Thyroid gland (tissue), 4 donors: ENCODE results near the gene PRKAR2B. TPM values are rescaled to one million over a fixed set of nuclear protein-coding genes. Genes with fewer than 3 reads are reported as not detected.
A peak's percentile ranks its signal among the peaks of the same experiment; 100 is the strongest.

ENCODE experiments used
- DNase-seq, 2 donors: peaks; one replicate each; pipeline ENCODE4 v3.0.0-alpha.2; 2019
- H3K27ac ChIP-seq, 3 donors: fragments of 200-600 bp; sonication (generic); 1 replicate in 2 of 3; 2 replicates in 1 of 3; pipeline ENCODE4 v1.5.1; 2016 to 2019; ENCODE audit warnings: mild to moderate bottlenecking in 1 of 3, moderate library complexity in 1 of 3
- H3K27me3 ChIP-seq: fragments of 200-600 bp; sonication (generic); one replicate; pipeline ENCODE4 v1.5.1; 2019
- H3K36me3 ChIP-seq, 2 donors: fragments of 200-600 bp; sonication (generic); one replicate each; pipeline ENCODE4 v1.5.1; 2016 to 2019
- H3K4me1 ChIP-seq, 2 donors: fragments of 200-600 bp; sonication (generic); one replicate each; pipeline ENCODE4 v1.5.1; 2017 to 2019
- H3K4me3 ChIP-seq, 3 donors: fragments of 200-600 bp; sonication (generic); replicated peaks in 1 of 3; 1 replicate in 2 of 3; 2 replicates in 1 of 3; pipeline ENCODE4 v1.5.1; 2016; ENCODE audit warnings: mild to moderate bottlenecking in 1 of 3
- H3K9me3 ChIP-seq: fragments of 200-600 bp; sonication (generic); one replicate; pipeline ENCODE4 v1.5.1; 2017
- POLR2A ChIP-seq, 2 donors: fragments of 450-650 bp; IDR thresholded peaks; one replicate each; pipeline ENCODE4 v1.6.1; 2017; ENCODE audit warnings: antibody characterized with exemption in 2 of 2, mild to moderate bottlenecking in 2 of 2, moderate library complexity in 1 of 2
- WGBS, 2 donors: methylation state at CpG; one replicate each; pipeline ENCODE4 v1.1.5; 2017; 5-methylcytosine and 5-hydroxymethylcytosine counted together
- intact Hi-C: fragments of 100-400 bp; cut with DNase I; formaldehyde crosslinking; loops from one replicate; pipeline ENCODE4 v1.15.1; 2023
- total RNA-seq, 4 donors: library from RNA; depleted of rRNA; stranded (reverse); fragments of >200 nt; gene quantifications; one replicate each; pipeline ENCODE4 v1.2.3, GENCODE V29; 2016
- TF ChIP-seq, protein P1 (sequence below), 6 experiments: fragments of 200-600 bp in 3 of 6; fragments of 450-650 bp in 3 of 6; sonication (generic) in 3 of 6; IDR thresholded peaks; one replicate each; pipeline ENCODE4 v1.5.1; 2016 to 2019; ENCODE audit warnings: antibody characterized with exemption in 6 of 6, mild to moderate bottlenecking in 2 of 6, inconsistent platforms in 1 of 6, moderate library complexity in 1 of 6

The PRKAR2B gene
- total RNA-seq, 4 donors from 2014 or later, result 5.1 to 9.0 (median 6.5) TPM

GRCh38 chr7:107145067-107145838, 100.7 kb downstream of the PRKAR2B start:
- Histone ChIP-seq H3K27ac (no peak overlapping the region), H3K4me1 (no peaks in the 10 kb centered on the region), H3K4me3 (no peak overlapping the region), H3K9me3 (no peaks in the 10 kb centered on the region), H3K36me3 (no peaks in the 10 kb centered on the region), H3K27me3 (no peaks in the 10 kb centered on the region)
- no peak for DNase-seq
- 91% methylated on average over 4 of the region's 4 CpGs for WGBS, 2 donors
- intact Hi-C loops, result loop anchor here (5.0 to 10.0 kb wide), 2 partner anchors 200 to 353 kb away; no protein-coding TSS in a partner anchor
- TF ChIP-seq POLR2A (IDR thresholded peaks at IDR 0.05), result no peak
- TF ChIP-seq, protein P1, sequence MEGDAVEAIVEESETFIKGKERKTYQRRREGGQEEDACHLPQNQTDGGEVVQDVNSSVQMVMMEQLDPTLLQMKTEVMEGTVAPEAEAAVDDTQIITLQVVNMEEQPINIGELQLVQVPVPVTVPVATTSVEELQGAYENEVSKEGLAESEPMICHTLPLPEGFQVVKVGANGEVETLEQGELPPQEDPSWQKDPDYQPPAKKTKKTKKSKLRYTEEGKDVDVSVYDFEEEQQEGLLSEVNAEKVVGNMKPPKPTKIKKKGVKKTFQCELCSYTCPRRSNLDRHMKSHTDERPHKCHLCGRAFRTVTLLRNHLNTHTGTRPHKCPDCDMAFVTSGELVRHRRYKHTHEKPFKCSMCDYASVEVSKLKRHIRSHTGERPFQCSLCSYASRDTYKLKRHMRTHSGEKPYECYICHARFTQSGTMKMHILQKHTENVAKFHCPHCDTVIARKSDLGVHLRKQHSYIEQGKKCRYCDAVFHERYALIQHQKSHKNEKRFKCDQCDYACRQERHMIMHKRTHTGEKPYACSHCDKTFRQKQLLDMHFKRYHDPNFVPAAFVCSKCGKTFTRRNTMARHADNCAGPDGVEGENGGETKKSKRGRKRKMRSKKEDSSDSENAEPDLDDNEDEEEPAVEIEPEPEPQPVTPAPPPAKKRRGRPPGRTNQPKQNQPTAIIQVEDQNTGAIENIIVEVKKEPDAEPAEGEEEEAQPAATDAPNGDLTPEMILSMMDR (IDR thresholded peaks at IDR 0.05), result no peak

DNA sequence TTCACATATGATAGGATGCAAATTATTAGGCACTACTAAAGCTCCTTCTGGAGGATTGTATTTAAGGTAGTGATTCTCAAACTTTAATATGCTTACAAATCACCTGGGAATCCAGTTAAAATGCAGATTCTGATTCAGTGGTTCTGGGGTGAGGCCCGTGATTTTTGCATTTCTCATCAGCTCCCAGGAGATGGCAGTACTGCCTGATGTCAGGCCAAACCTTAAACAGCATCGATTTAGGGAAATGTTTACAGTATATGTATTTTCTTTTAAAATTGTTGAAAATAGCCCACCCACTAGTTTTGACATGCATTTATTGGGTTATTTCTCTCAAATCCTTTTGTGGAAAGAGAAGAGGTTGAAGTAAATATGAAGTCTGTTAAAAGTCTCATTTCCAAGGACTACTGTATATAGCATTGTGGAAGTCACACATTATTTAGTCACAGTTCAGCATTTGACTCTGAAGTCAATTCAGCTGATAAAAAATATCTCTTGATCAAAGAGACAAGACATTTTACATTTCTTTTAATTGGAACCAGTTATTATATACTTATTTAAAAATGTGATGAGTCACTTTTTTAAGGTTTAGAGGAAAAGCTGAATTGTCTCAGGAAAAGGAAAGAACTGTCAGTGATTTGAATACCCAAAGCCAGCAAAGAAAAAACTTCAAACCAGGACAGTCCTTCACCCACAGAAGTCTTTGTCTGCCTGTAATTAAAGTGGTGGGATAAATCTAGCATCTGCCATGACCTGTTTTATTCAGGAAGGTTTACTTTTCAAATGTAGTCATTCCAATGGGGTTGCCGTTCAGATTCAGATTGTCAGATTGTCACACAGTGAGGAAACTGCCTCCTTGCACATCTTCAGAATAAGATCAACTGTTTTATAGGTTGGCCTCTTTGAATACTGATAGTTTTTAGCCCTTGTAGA, 103.2 kb downstream of the PRKAR2B start:
- Histone ChIP-seq H3K4me1 (no peaks in the 10 kb centered on the region), H3K4me3 (no peak overlapping the region), H3K9me3 (no peaks in the 10 kb centered on the region), H3K27ac (no peak overlapping the region), H3K36me3 (no peaks in the 10 kb centered on the region), H3K27me3 (no peaks in the 10 kb centered on the region)
- 42 to 44% methylated on average over 3 of the region's 3 CpGs for WGBS, 2 donors
- intact Hi-C loops, result loop anchor here (5.0 to 10.0 kb wide), 2 partner anchors 203 to 355 kb away; no protein-coding TSS in a partner anchor
- DNase-seq, result peak; percentile 10 to 14
- TF ChIP-seq POLR2A (IDR thresholded peaks at IDR 0.05), result no peak
- TF ChIP-seq, protein P1 (IDR thresholded peaks at IDR 0.05), result peak in 5 of 6 experiments; percentile 20 to 66 (median 56)

GRCh38 chr7:107148721-107149120, 104.2 kb downstream of the PRKAR2B start:
- Histone ChIP-seq H3K36me3 (no peaks in the 10 kb centered on the region), H3K4me3 (no peak overlapping the region), H3K27ac (no peak overlapping the region), H3K4me1 (no peaks in the 10 kb centered on the region), H3K9me3 (no peaks in the 10 kb centered on the region), H3K27me3 (no peaks in the 10 kb centered on the region)
- TF ChIP-seq POLR2A (IDR thresholded peaks at IDR 0.05), result no peak
- TF ChIP-seq, protein P1 (IDR thresholded peaks at IDR 0.05), result no peak
- DNase-seq, result no peak
- WGBS, 2 donors, result 96% methylated on average over 2 of the region's 2 CpGs
- intact Hi-C loops, result loop anchor here (5.0 to 10.0 kb wide), 2 partner anchors 204 to 356 kb away; no protein-coding TSS in a partner anchor

GRCh38 chr7:107149863-107150262, 105.4 kb downstream of the PRKAR2B start:
- Histone ChIP-seq H3K27me3 (no peaks in the 10 kb centered on the region), H3K36me3 (no peaks in the 10 kb centered on the region), H3K4me1 (no peaks in the 10 kb centered on the region), H3K4me3 (no peak overlapping the region), H3K9me3 (no peaks in the 10 kb centered on the region), H3K27ac (no peak overlapping the region)
- 93 to 95% methylated on average over 1 of the region's 1 CpG for WGBS, 2 donors
- intact Hi-C loops, result loop anchor here (5.0 to 10.0 kb wide), 2 partner anchors 205 to 358 kb away; no protein-coding TSS in a partner anchor
- TF ChIP-seq, protein P1 (IDR thresholded peaks at IDR 0.05), result no peak
- TF ChIP-seq POLR2A (IDR thresholded peaks at IDR 0.05), result no peak
- no peak for DNase-seq
